SU-DHL-6 (cell line): ENCODE results near the gene SLAMF7.

Source experiments
- CTCF ChIP-seq: fragments of 200-600 bp; sonication (generic); IDR thresholded peaks from one replicate; pipeline ENCODE4 v1.5.1; 2017; ENCODE audit warnings: antibody characterized with exemption, mild to moderate bottlenecking, low read length, moderate library complexity; ENCODE audit not compliant: insufficient read depth, poor library complexity, severe bottlenecking
- EZH2phosphoT487 ChIP-seq: fragments of 200-600 bp; sonication (generic), shearing (Covaris generic); conservative IDR thresholded peaks from 2 replicates; pipeline ENCODE4 v1.6.1; 2018; ENCODE audit warnings: mild to moderate bottlenecking, antibody characterized with exemption, low read length, moderate library complexity, mixed read lengths

- TF ChIP-seq CTCF = no peak
- no peak for TF ChIP-seq EZH2phosphoT487
Observed at GRCh38 chr1:160747717-160748116, 8.7 kb downstream of the SLAMF7 start.
